Karpas-422 (cell line): Measurements from ENCODE around the gene TMEM44. TPM values are rescaled to one million over a fixed set of nuclear protein-coding genes. Genes with fewer than 3 reads are reported as not detected.

Experiments
- DNase-seq: peaks from one replicate; pipeline ENCODE4 v3.0.0-alpha.2; 2015
- H2AFZ ChIP-seq: fragments of 200-600 bp; sonication (generic); 2 replicates; pipeline ENCODE4 v1.6.1; 2014; ENCODE audit warnings: antibody characterized with exemption, low read length, mixed read lengths
- H3K27ac ChIP-seq: fragments of 200-600 bp; sonication (generic); 2 replicates; pipeline ENCODE4 v1.5.1; 2014; ENCODE audit warnings: mild to moderate bottlenecking, low read length, moderate library complexity
- H3K27me3 ChIP-seq: fragments of 200-600 bp; sonication (generic); 2 replicates; pipeline ENCODE4 v1.6.1; 2014; ENCODE audit warnings: low read length, mixed read lengths
- H3K36me3 ChIP-seq: fragments of 200-600 bp; sonication (generic); 2 replicates; pipeline ENCODE4 v1.6.1; 2014; ENCODE audit warnings: low read length, mixed read lengths; ENCODE audit not compliant: insufficient read depth
- H3K4me1 ChIP-seq: fragments of 200-600 bp; sonication (generic); 2 replicates; pipeline ENCODE4 v1.6.1; 2014; ENCODE audit warnings: mild to moderate bottlenecking, low read length, mixed read lengths
- H3K4me2 ChIP-seq: fragments of 200-600 bp; sonication (generic); 2 replicates; pipeline ENCODE4 v1.6.1; 2014; ENCODE audit warnings: low read length, low read depth, mild to moderate bottlenecking; ENCODE audit not compliant: poor library complexity, severe bottlenecking
- H3K4me3 ChIP-seq: fragments of 200-600 bp; sonication (generic); 2 replicates; pipeline ENCODE4 v1.5.1; 2014; ENCODE audit warnings: mild to moderate bottlenecking, antibody characterized with exemption, low read length, mixed read lengths
- H3K79me2 ChIP-seq: fragments of 200-600 bp; sonication (generic); 2 replicates; pipeline ENCODE4 v1.6.1; 2014; ENCODE audit warnings: mild to moderate bottlenecking, low read length, mixed read lengths
- H3K9ac ChIP-seq: fragments of 200-600 bp; sonication (generic); 2 replicates; pipeline ENCODE4 v1.6.0; 2014; ENCODE audit warnings: low read length
- H3K9me2 ChIP-seq: fragments of 200-600 bp; sonication (generic), shearing (Covaris generic); replicated peaks from 2 replicates; pipeline ENCODE4 v1.6.0; 2014; ENCODE audit warnings: mild to moderate bottlenecking, low read length, moderate library complexity; ENCODE audit not compliant: insufficient read depth
- H3K9me3 ChIP-seq: fragments of 300-700, 200-600 bp; sonication (generic); 2 replicates; pipeline ENCODE4 v1.6.1; 2014; ENCODE audit warnings: low read length, mixed read lengths
- H4K20me1 ChIP-seq: fragments of 200-600 bp; sonication (generic); 2 replicates; pipeline ENCODE4 v1.6.1; 2014; ENCODE audit warnings: mild to moderate bottlenecking, antibody characterized with exemption, low read length, low read depth; ENCODE audit not compliant: insufficient read depth
- total RNA-seq: library from RNA; depleted of rRNA; stranded (reverse); fragments of >200 nt; shearing (Covaris generic); gene quantifications from 2 replicates; pipeline ENCODE4 v1.2.3, GENCODE V29; 2014; ENCODE audit warnings: low replicate concordance

Gene TMEM44
- total RNA-seq, 1 experiment from 2014 or later: 10.9 TPM

DNA sequence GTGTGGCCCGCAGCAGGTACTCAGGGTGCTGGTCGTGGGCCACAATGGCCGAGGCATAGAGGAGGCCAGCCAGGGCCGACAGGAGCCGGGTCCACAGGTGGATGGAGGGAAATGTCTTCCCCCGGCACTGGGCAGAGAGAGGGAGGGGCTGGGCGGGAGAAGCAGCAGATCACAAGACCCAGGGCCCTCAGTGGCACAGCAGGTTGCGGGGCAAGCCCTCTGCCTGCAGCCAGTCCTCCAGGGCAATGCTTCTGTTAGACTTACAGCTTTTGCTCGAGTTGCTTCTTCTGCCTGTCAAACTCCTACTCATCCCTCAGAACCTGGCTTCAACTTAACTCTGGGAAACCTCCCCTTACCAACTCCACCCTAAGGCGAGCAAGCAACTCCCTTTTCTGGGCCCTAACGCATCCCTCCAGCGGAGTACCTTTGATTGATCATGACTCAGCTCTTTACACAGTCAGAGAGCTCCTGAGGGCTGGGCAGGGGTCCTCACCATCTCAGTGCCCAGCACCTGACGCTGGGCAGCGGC lies 16.0 kb downstream of the TMEM44 start:
- no peaks in the 10 kb centered on the region for H3K9me3 ChIP-seq
- no peak overlapping the region for H3K27ac ChIP-seq
- no peak overlapping the region for H3K9ac ChIP-seq
- H3K9me2 ChIP-seq: no peaks in the 10 kb centered on the region
- no peak for DNase-seq
- H4K20me1 ChIP-seq: no peaks in the 10 kb centered on the region
- H3K4me3 ChIP-seq: no peak overlapping the region
- no peaks in the 10 kb centered on the region for H3K4me1 ChIP-seq
- peaks cover 3% of the 10 kb centered on the region; the same call in 1 of the 2 replicates for H3K36me3 ChIP-seq
- H2AFZ ChIP-seq: no peak overlapping the region
- no peaks in the 10 kb centered on the region for H3K27me3 ChIP-seq
- no peak overlapping the region for H3K4me2 ChIP-seq
- no peaks in the 10 kb centered on the region for H3K79me2 ChIP-seq

DNA sequence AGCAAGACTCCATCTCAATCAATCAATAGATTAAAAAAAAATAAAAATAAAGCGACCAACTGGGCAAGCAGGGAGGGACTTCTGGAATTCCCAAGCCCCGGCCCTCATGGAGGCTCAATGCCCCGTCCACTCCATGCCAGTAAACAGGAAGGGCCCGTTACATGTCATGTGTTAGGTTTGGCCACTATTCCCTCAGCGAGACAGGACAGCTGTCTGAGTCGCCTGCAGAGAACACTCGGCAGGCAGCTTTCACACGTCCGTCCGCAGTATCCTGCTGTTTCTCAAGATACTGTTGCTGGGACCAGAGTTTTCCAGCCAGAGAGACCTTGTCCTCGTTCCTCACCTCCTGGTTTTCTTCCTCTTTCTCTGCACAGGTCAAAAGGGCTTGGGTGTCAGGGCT lies 18.0 kb downstream of the TMEM44 start:
- H3K4me2 ChIP-seq: no peak overlapping the region
- H3K27me3 ChIP-seq: no peaks in the 10 kb centered on the region
- no peaks in the 10 kb centered on the region for H3K79me2 ChIP-seq
- H3K4me3 ChIP-seq: no peak overlapping the region
- no peak overlapping the region for H3K9ac ChIP-seq
- no peaks in the 10 kb centered on the region for H4K20me1 ChIP-seq
- DNase-seq: no peak
- H3K9me3 ChIP-seq: no peaks in the 10 kb centered on the region
- H2AFZ ChIP-seq: no peak overlapping the region
- H3K4me1 ChIP-seq: no peaks in the 10 kb centered on the region
- H3K27ac ChIP-seq: no peak overlapping the region
- peaks cover 3% of the 10 kb centered on the region; the same call in 1 of the 2 replicates for H3K36me3 ChIP-seq
- H3K9me2 ChIP-seq: no peaks in the 10 kb centered on the region

DNA sequence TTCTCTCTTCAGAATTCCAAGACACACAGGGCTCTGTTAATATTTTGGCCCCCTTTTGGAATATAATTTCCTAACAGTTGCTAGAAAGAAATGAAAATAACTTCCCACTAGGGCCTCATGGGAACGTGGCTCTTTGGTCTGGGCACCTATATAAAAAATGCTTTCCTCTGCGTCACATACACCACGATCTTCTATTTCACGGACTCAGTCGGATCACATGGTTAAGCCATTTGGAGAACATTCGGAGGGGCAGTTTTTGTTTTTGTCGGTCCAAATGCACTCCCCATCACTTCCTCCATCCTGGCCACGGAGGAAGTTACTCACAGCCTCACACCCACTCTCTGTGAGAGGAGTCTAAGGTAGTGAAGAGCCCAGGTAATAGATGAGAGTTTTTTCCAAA lies 21.0 kb downstream of the TMEM44 start:
- Histone ChIP-seq H3K9ac (no peak overlapping the region), H4K20me1 (no peaks in the 10 kb centered on the region), H3K9me2 (no peaks in the 10 kb centered on the region), H3K4me2 (no peak overlapping the region), H2AFZ (no peak overlapping the region), H3K27me3 (no peaks in the 10 kb centered on the region), H3K27ac (no peak overlapping the region), H3K4me1 (no peaks in the 10 kb centered on the region), H3K79me2 (no peaks in the 10 kb centered on the region), H3K9me3 (no peaks in the 10 kb centered on the region), H3K4me3 (no peak overlapping the region), H3K36me3 (peaks cover 3% of the 10 kb centered on the region; the same call in 1 of the 2 replicates)
- no peak for DNase-seq

DNA sequence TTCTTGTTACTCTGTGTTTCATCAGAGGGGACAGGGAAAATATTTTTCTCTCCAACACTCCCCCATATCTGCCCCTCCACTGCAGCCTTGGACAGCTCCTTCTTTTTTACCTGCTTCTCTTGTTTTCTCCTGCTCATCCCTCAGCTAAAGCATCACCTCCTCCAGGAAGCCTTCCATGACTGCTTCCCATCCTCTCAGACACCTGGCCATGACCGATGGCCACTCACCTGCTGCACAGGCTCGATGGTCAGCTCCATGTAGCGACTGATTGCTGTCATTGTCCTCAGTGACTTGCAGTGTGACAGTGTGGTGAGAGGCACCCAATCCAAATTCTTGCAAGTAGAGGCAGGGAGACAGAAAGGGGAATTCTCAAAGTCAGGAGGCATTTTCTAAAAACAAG lies 22.5 kb downstream of the TMEM44 start:
- Histone ChIP-seq H3K9me3 (no peaks in the 10 kb centered on the region), H3K27me3 (no peaks in the 10 kb centered on the region), H3K4me1 (no peaks in the 10 kb centered on the region), H3K27ac (no peak overlapping the region), H3K4me2 (no peak overlapping the region), H2AFZ (no peak overlapping the region), H3K36me3 (peaks cover 3% of the 10 kb centered on the region; the same call in 1 of the 2 replicates), H3K9me2 (no peaks in the 10 kb centered on the region), H3K9ac (no peak overlapping the region), H4K20me1 (no peaks in the 10 kb centered on the region), H3K4me3 (no peak overlapping the region), H3K79me2 (no peaks in the 10 kb centered on the region)
- DNase-seq: no peak

DNA sequence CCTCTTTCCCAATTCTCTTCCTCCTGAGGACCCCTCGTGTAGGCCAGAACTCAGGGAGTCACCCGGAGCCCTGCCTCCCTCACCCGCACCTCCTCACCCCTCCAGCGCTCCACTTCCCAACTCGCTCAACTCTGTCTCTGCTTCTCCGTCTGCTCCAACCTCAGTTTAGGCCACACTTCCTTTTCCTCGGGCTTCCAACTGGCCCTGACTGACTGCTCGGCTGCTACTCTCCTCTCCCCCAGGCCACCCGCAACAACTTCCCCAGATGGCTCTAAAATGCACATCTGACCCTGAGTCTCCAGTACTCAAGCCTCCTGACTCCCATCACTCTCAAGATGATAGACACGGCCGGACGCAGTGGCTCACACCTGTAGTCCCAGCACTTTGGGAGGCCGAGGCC lies 23.6 kb downstream of the TMEM44 start:
- Histone ChIP-seq H3K9ac (no peak overlapping the region), H3K4me3 (no peak overlapping the region)

DNA sequence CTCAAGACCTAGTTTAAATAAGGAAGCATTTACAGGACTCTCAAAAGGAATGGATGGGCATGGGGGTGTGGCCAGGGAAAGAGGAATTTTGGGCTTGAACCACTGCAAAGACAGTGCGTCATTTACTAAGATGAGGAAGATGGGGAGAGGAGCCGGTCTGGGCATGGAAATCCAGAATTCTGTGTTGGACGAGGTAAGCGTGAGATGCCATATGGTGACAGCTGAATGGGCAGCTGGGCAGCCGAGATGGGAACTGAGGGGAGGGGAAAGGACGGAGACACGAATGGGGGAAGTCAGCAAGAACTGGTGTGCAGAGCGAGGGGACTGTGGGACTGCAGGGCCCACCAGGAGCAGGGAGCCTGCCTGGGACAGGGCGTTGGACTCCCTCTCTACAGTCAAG lies 24.2 kb downstream of the TMEM44 start:
- no peaks in the 10 kb centered on the region for H3K9me3 ChIP-seq
- H2AFZ ChIP-seq: no peak overlapping the region
- H3K36me3 ChIP-seq: peaks cover 3% of the 10 kb centered on the region; the same call in 1 of the 2 replicates
- no peak for DNase-seq
- H4K20me1 ChIP-seq: no peaks in the 10 kb centered on the region
- H3K9ac ChIP-seq: no peak overlapping the region
- H3K4me2 ChIP-seq: no peak overlapping the region
- H3K4me3 ChIP-seq: no peak overlapping the region
- no peaks in the 10 kb centered on the region for H3K4me1 ChIP-seq
- no peak overlapping the region for H3K27ac ChIP-seq
- no peaks in the 10 kb centered on the region for H3K27me3 ChIP-seq
- H3K9me2 ChIP-seq: no peaks in the 10 kb centered on the region
- no peaks in the 10 kb centered on the region for H3K79me2 ChIP-seq

More for the DNA sequence above, 23.6 kb downstream of the TMEM44 start:
- DNase-seq: no peak
- no peak overlapping the region for H2AFZ ChIP-seq
- no peaks in the 10 kb centered on the region for H4K20me1 ChIP-seq
- no peaks in the 10 kb centered on the region for H3K9me3 ChIP-seq
- no peaks in the 10 kb centered on the region for H3K79me2 ChIP-seq
- no peaks in the 10 kb centered on the region for H3K9me2 ChIP-seq
- H3K27me3 ChIP-seq: no peaks in the 10 kb centered on the region
- no peaks in the 10 kb centered on the region for H3K4me1 ChIP-seq
- H3K4me2 ChIP-seq: no peak overlapping the region
- H3K36me3 ChIP-seq: peaks cover under 1% of the 10 kb centered on the region; the same call in 1 of the 2 replicates
- no peak overlapping the region for H3K27ac ChIP-seq

DNA sequence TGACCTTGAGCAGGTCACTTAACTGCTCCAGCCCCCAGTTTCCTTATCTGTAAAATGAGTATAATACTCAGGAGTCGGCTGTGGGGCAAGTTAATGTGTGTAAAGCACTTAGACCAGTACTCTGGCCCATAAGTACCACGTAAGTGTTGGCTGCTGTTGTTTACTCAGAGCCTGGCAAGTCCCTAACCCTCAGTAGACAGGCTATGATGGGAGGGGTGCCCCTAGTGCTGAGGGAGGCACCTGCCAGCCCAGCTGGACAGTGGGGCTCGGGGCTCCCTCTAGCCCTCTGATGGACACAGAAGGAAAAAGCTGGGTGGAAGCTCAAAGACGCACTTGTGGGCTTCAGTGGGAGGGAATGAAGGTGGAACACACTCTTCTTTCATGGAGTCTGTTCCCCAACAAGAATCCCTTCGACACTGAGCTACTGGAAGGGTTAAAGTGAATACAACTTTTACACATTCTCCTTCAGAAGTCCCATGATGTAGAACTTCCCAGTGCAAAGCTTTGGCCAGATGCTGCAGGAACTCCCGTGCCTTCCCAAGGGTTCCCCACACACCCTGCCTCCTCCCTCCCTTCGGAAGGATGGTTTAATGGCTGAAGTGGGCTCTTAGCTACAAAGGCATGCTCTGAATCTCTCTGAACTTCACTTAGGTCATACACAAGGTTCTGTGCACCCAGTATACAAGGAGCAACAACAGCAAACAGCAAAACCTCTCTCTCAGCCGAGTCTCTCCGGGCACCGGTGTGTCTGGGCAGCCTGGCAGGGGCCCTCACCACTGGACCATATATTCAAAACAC lies 25.4 kb downstream of the TMEM44 start:
- H3K4me3 ChIP-seq: no peak overlapping the region
- H3K27ac ChIP-seq: no peak overlapping the region
- no peak overlapping the region for H3K9ac ChIP-seq
- H3K36me3 ChIP-seq: peaks cover 3% of the 10 kb centered on the region; the same call in 1 of the 2 replicates
- no peaks in the 10 kb centered on the region for H4K20me1 ChIP-seq
- H3K27me3 ChIP-seq: no peaks in the 10 kb centered on the region
- H3K9me3 ChIP-seq: no peaks in the 10 kb centered on the region
- H3K4me2 ChIP-seq: no peak overlapping the region
- H3K79me2 ChIP-seq: no peaks in the 10 kb centered on the region
- no peak for DNase-seq
- no peaks in the 10 kb centered on the region for H3K4me1 ChIP-seq
- no peak overlapping the region for H2AFZ ChIP-seq
- H3K9me2 ChIP-seq: no peaks in the 10 kb centered on the region

DNA sequence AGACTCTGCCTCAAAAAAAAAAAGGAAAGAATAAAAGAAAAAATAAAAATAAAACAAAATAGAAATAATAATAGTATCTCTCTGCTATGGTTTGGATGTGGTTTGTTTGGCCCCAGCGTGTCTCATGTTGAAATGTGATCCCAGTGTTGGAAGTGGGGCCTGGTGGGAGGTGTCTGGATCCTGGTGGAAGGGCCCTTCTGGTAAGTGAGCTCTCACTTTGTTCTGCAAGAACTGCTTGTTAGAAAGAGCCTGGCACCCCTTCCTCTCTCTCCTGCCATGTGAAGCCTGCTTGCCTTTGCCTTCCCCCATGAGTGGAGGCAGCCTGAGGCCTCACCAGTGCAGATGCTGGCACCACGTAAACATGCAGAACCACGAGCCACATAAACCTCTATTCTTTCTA lies 26.3 kb downstream of the TMEM44 start:
- no peaks in the 10 kb centered on the region for H3K9me3 ChIP-seq
- DNase-seq: no peak

More for the DNA sequence above, 26.3 kb downstream of the TMEM44 start:
- H3K4me2 ChIP-seq: no peak overlapping the region
- H4K20me1 ChIP-seq: no peaks in the 10 kb centered on the region
- no peaks in the 10 kb centered on the region for H3K9me2 ChIP-seq
- no peaks in the 10 kb centered on the region for H3K4me1 ChIP-seq
- no peak overlapping the region for H3K4me3 ChIP-seq
- peaks cover 5% of the 10 kb centered on the region; the same call in 1 of the 2 replicates for H3K36me3 ChIP-seq
- H3K27ac ChIP-seq: no peak overlapping the region
- H2AFZ ChIP-seq: no peak overlapping the region
- no peaks in the 10 kb centered on the region for H3K79me2 ChIP-seq
- H3K9ac ChIP-seq: no peak overlapping the region
- H3K27me3 ChIP-seq: no peaks in the 10 kb centered on the region
